ENCODE results near the gene TMEM238. TPM values are rescaled to one million over a fixed set of nuclear protein-coding genes. Genes with fewer than 3 reads are reported as not detected.

TMEM238 gene
- total RNA-seq, 2 experiments from 2014 or later, result 9.4 to 10.6 TPM

GRCh38 chr19:55348317-55349034, 35.6 kb downstream of the TMEM238 start:
- no peak for DNase-seq
- CTCF ChIA-PET, result interaction anchor here (1.3 kb wide), 1 partner anchor 47 kb away, joined by 4 read pairs; no protein-coding TSS in a partner anchor
- Mint-ChIP-seq H3K4me3 (no peak overlapping the region), H3K36me3 (ENCODE audit: low read depth) (peaks cover 13% of the 10 kb centered on the region), H3K9me3 (no peaks in the 10 kb centered on the region), H3K4me1 (ENCODE audit: low read depth) (peaks cover 11% of the 10 kb centered on the region), H3K27ac (no peak overlapping the region), H3K27me3 (peaks cover 32% of the 10 kb centered on the region)
- intact Hi-C loops (cut with micrococcal nuclease), result no loop called here
- POLR2A ChIA-PET, result interaction anchor here (0.6 to 4.0 kb wide), 5 partner anchors 10 to 59 kb away, joined by 3 to 22 read pairs (median 4); partner anchors contain the start of genes KMT5C, TMEM238 and UBE2S
- no peak for TF ChIP-seq CTCF (IDR thresholded peaks at IDR 0.05)
- no peak for ATAC-seq

DNA sequence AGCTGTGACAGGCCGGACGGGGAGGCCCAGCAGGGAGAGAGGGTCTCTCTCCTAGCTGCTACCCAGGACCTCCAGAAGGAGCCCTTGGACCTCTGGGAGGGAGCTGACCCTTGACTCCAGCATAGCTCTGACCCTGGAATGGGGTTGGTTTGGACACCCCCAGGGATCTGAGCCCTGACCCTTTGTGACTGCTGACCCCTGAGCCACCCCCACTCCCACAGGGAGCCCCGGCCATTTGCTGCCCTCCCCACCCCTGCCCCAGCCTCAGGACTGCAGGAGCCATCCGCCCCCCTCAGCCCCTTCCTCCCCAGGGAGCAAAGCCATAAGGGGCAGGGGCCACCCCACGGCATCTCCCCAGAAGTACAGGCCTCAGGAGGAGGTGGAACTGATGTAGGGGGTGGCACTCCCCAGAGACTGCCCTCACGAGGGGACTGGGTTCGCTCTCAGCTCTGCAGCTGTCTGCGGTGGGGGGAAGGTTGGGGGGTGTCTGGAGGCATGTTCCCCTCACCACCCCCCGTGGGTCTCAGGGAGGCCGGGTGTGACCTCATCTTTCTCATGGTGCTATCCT, 36.6 kb downstream of the TMEM238 start:
- intact Hi-C loops (cut with micrococcal nuclease), result no loop called here
- H3K27me3 Mint-ChIP-seq, result peaks cover 23% of the 10 kb centered on the region
- H3K27ac Mint-ChIP-seq, result no peak overlapping the region
- ChIA-PET CTCF (no interaction called here), POLR2A (interaction anchor here (1.1 to 4.0 kb wide), 3 partner anchors 9 to 60 kb away, joined by 3 to 22 read pairs (median 7); partner anchors contain the start of genes KMT5C and UBE2S)
- peaks cover 2% of the 10 kb centered on the region for H3K4me1 Mint-ChIP-seq (ENCODE audit: low read depth)
- DNase-seq, result no peak
- no peak overlapping the region for H3K4me3 Mint-ChIP-seq
- no peak for TF ChIP-seq CTCF (IDR thresholded peaks at IDR 0.05)
- H3K36me3 Mint-ChIP-seq (ENCODE audit: low read depth), result peaks cover 16% of the 10 kb centered on the region
- no peaks in the 10 kb centered on the region for H3K9me3 Mint-ChIP-seq
- no peak for ATAC-seq

DNA sequence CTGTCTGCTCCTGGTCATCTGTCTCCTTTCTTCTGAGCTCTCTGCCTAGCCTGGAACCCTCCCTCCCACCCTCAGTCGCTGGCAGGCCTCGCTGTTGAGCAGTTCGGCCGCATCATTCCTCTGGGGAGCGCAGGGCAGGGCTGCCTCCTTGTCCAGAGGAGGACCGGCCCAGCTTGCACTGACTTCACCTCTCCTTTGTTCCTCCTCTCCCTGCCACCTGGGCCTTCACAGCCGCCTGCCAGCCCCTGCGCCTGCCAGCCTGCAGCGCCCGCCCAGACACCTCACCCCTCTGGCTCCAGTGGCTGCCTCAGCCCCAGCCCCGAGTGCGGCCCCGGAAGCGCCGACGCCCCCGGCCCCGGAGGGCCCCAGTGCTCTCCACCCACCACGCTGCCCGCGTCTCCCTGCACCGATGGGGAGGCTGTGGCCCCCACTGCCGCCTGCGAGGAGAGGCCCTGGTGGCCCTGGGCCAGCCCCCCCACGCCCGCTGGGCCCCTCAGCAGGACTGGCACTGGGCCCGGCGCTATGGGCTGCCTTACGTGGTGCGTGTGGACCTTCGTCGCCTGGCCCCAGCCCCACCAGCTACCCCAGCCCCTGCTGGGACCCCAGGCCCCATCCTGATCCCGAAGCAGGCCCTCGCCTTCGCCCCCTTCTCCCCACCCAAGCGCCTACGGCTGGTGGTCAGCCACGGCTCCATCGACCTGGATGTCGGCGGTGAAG, 37.2 kb downstream of the TMEM238 start:
- ATAC-seq, result no peak
- DNase-seq, result no peak
- ChIA-PET POLR2A (interaction anchor here (4.0 kb wide), 1 partner anchor 9 kb away, joined by 22 read pairs; the partner anchor contains the start of gene KMT5C), CTCF (no interaction called here)
- TF ChIP-seq CTCF (IDR thresholded peaks at IDR 0.05), result no peak
- Mint-ChIP-seq H3K27me3 (peaks cover 16% of the 10 kb centered on the region), H3K36me3 (ENCODE audit: low read depth) (peaks cover 16% of the 10 kb centered on the region), H3K27ac (no peak overlapping the region), H3K4me3 (no peak overlapping the region), H3K4me1 (ENCODE audit: low read depth) (no peaks in the 10 kb centered on the region), H3K9me3 (no peaks in the 10 kb centered on the region)
- intact Hi-C loops (cut with micrococcal nuclease), result no loop called here

GRCh38 chr19:55345818-55346724, 38.0 kb downstream of the TMEM238 start:
- intact Hi-C loops (cut with micrococcal nuclease), result no loop called here
- no peak for DNase-seq
- CTCF ChIA-PET, result no interaction called here
- no peak for ATAC-seq
- TF ChIP-seq CTCF (IDR thresholded peaks at IDR 0.05), result no peak
- no peak overlapping the region for H3K27ac Mint-ChIP-seq
- peaks cover 5% of the 10 kb centered on the region for H3K4me1 Mint-ChIP-seq (ENCODE audit: low read depth)
- H3K4me3 Mint-ChIP-seq, result no peak overlapping the region
- H3K36me3 Mint-ChIP-seq (ENCODE audit: low read depth), result peaks cover 21% of the 10 kb centered on the region
- H3K9me3 Mint-ChIP-seq, result no peaks in the 10 kb centered on the region
- H3K27me3 Mint-ChIP-seq, result peaks cover 8% of the 10 kb centered on the region
- POLR2A ChIA-PET, result interaction anchor here (1.2 kb wide), 1 partner anchor 38 kb away, joined by 3 read pairs; the partner anchor contains the start of gene TMEM238
